GM12892 (cell line): ENCODE data around the gene GIPC2.

Experiments
- POLR2A ChIP-seq: IDR thresholded peaks from 2 replicates; pipeline ENCODE4 v1.6.1; 2011; ENCODE audit warnings: low read depth, low read length, control low read depth
- POLR2AphosphoS5 ChIP-seq: IDR thresholded peaks from 2 replicates; pipeline ENCODE4 v1.6.1; 2011; ENCODE audit warnings: low read depth, low read length, control low read depth
- TAF1 ChIP-seq: IDR thresholded peaks from 2 replicates; pipeline ENCODE4 v1.6.1; 2011; ENCODE audit warnings: low read depth, mild to moderate bottlenecking, control low read depth, low read length, borderline replicate concordance

- TF ChIP-seq POLR2A (no peak), POLR2AphosphoS5 (no peak), TAF1 (no peak)
Observed at GRCh38 chr1:78049396-78049795, 3.6 kb downstream of the GIPC2 start.
